ENCODE results near the gene FAM193B. TPM values are rescaled to one million over a fixed set of nuclear protein-coding genes. Genes with fewer than 3 reads are reported as not detected.
A peak's percentile ranks its signal among the peaks of the same experiment; 100 is the strongest.

Gene FAM193B
- polyA plus RNA-seq, 1 experiment, result 31.9 TPM

DNA sequence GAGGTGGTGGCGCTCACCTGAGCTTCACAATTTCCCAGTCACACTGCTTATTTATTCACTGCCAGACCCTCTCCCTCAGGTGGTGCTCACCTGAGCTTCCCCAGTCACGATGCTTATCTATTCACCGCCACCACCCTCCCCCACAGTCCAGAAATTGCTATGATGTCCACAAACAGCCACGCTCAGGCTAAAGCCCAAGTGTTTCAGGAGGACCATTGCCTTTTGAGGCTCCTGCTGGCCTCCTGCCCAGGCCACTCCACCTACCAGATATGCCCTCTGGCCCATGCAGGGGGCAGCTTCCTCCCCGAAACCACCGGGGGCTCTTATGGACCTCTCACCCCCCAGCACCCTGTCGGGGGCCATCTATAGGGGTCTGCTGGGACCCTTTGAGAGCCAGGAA is 61.5 kb downstream of the FAM193B start:
- Histone ChIP-seq H3K27me3 (ENCODE audit: control insufficient read depth, insufficient read depth, low read length) (no peaks in the 10 kb centered on the region), H3K36me3 (ENCODE audit: control insufficient read depth, insufficient read depth, low read length) (peaks cover 66% of the 10 kb centered on the region), H3K4me3 (ENCODE audit: low read depth, low read length) (no peak overlapping the region)
- no peak for DNase-seq (ENCODE audit: low read depth)
- CTCF ChIA-PET, result interaction anchor here (0.8 to 8.2 kb wide), 8 partner anchors 7 to 89 kb away, joined by 3 to 85 read pairs (median 4); no protein-coding TSS in a partner anchor
- POLR2A ChIA-PET, result interaction anchor here (1.0 kb wide), 1 partner anchor 11 kb away, joined by 4 read pairs; no protein-coding TSS in a partner anchor
- TF ChIP-seq, protein P1, sequence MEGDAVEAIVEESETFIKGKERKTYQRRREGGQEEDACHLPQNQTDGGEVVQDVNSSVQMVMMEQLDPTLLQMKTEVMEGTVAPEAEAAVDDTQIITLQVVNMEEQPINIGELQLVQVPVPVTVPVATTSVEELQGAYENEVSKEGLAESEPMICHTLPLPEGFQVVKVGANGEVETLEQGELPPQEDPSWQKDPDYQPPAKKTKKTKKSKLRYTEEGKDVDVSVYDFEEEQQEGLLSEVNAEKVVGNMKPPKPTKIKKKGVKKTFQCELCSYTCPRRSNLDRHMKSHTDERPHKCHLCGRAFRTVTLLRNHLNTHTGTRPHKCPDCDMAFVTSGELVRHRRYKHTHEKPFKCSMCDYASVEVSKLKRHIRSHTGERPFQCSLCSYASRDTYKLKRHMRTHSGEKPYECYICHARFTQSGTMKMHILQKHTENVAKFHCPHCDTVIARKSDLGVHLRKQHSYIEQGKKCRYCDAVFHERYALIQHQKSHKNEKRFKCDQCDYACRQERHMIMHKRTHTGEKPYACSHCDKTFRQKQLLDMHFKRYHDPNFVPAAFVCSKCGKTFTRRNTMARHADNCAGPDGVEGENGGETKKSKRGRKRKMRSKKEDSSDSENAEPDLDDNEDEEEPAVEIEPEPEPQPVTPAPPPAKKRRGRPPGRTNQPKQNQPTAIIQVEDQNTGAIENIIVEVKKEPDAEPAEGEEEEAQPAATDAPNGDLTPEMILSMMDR (IDR thresholded peaks at IDR 0.05; ENCODE audit: insufficient read depth, low read depth, low read length), result no peak

DNA sequence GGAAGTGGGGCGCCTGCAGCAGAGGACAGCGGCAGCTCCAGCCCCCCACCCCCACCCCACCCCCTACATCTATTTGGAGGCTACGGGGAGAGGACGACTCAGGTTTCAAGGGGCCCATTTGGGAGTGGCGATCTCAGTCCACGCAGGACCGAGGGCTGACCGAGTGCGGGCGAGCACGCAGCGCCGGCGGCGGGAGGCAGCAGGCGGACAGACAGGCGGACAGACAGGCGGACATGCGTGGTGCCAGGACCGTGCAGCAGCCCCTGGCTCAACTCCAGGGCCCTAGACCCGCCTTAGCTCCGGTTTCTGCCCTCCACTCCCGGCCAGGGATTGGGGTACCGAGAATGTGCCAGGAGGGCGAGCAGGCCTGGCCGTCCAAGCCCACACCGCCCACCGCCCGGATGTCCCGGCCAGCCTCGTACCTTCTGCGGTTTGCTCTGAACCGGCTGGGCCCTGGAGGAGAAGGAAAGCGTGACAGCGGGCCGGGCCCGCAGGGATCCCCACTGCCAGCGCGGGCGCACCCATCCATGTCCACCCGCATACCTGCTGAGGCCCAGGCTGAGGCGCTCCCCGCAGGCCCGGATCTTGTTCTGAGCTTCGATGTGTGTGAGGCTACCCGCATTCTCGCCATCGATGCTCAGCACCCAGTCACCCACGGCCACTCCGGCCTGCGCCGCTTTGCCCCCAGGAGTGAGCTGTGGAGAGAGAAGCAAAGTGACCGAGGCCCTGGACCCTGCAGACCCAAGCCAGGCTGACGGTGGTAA is 62.2 kb downstream of the FAM193B start:
- no peak for DNase-seq (ENCODE audit: low read depth)
- H3K27me3 ChIP-seq (ENCODE audit: control insufficient read depth, insufficient read depth, low read length), result no peaks in the 10 kb centered on the region
- no peak overlapping the region for H3K4me3 ChIP-seq (ENCODE audit: low read depth, low read length)
- H3K36me3 ChIP-seq (ENCODE audit: control insufficient read depth, insufficient read depth, low read length), result peaks cover 73% of the 10 kb centered on the region
- ChIA-PET CTCF (interaction anchor here (0.8 to 8.2 kb wide), 6 partner anchors 8 to 36 kb away, joined by 3 to 85 read pairs (median 3); no protein-coding TSS in a partner anchor), POLR2A (interaction anchor here (1.0 kb wide), 1 partner anchor 11 kb away, joined by 4 read pairs; no protein-coding TSS in a partner anchor)
- TF ChIP-seq, protein P1 (IDR thresholded peaks at IDR 0.05; ENCODE audit: insufficient read depth, low read depth, low read length), result no peak

DNA sequence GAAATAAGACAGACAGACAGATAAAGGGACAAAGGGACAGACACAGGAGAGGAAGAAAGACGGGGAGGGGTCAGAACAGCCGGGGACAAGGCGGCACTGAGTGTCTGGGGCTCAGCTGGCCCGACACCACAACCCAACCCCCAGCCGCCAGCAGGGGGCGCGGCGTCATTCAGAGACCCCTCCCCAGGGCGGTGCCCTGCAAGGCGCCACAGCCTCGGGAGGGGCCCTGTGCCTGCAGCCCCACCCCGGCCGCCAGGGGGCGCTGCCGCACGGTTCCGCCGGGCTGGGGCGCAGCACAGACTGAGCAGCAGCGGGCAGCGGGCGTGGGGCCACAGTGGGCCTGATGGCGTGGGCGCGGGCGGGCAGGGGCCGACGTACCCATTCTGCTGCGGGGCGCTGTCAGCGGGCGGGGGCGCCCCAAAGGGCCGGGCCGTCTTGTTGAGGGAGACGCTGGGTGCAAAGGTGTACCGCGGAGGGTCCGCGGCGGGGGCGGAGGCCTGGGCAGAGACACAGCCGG is 62.9 kb downstream of the FAM193B start:
- ChIA-PET POLR2A (no interaction called here), CTCF (interaction anchor here (0.9 to 8.2 kb wide), 2 partner anchors 13 to 19 kb away, joined by 3 to 85 read pairs; no protein-coding TSS in a partner anchor)
- TF ChIP-seq, protein P1 (IDR thresholded peaks at IDR 0.05; ENCODE audit: insufficient read depth, low read depth, low read length), result peak; percentile 54
- DNase-seq (ENCODE audit: low read depth), result no peak
- Histone ChIP-seq H3K4me3 (ENCODE audit: low read depth, low read length) (no peak overlapping the region), H3K36me3 (ENCODE audit: control insufficient read depth, insufficient read depth, low read length) (peaks cover 75% of the 10 kb centered on the region), H3K27me3 (ENCODE audit: control insufficient read depth, insufficient read depth, low read length) (no peaks in the 10 kb centered on the region)

DNA sequence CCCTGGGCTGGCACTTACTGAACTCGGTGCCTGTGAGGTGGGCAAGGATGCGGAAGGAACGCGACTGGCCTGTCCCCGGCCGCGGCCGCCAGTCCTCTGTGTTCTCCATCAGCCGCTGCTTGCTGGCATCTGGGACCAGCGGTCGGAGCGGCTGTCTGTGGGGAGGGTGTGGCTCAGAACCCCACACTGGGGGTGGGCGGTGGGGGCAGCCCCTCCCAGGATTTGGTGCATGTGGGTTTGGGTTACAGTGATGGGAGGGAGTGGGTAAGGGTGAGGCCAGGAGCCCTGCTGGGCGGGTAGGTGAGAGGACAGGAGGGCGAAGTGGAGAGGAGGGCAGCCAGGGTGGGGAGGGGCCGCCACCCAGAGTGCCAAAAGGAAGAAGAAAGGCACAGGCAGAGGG is 63.4 kb downstream of the FAM193B start:
- Histone ChIP-seq H3K27me3 (ENCODE audit: control insufficient read depth, insufficient read depth, low read length) (no peaks in the 10 kb centered on the region), H3K4me3 (ENCODE audit: low read depth, low read length) (no peak overlapping the region), H3K36me3 (ENCODE audit: control insufficient read depth, insufficient read depth, low read length) (peaks cover 77% of the 10 kb centered on the region)
- DNase-seq (ENCODE audit: low read depth), result no peak
- ChIA-PET POLR2A (interaction anchor here (0.9 kb wide), 1 partner anchor 12 kb away, joined by 3 read pairs; no protein-coding TSS in a partner anchor), CTCF (interaction anchor here (0.9 to 8.2 kb wide), 2 partner anchors 12 to 20 kb away, joined by 3 to 85 read pairs; no protein-coding TSS in a partner anchor)
- TF ChIP-seq, protein P1 (IDR thresholded peaks at IDR 0.05; ENCODE audit: insufficient read depth, low read depth, low read length), result no peak
